BLaER1 treated with 17β-estradiol and CSF1 and Interleukin-3, amounts not matched to agents 10 nM and 100 nM (cell line): ENCODE data around the gene MYO1A.

Source experiments
- H3K27ac ChIP-seq, 11 experiments: shearing (Covaris generic); formaldehyde crosslinking; 2 replicates each; pipeline ENCODE4 v1.8.1; 2022
- H3K27me3 ChIP-seq, 11 experiments: shearing (Covaris generic); formaldehyde crosslinking; 2 replicates each; pipeline ENCODE4 v1.8.1; 2022
- H3K36me3 ChIP-seq, 11 experiments: shearing (Covaris generic); formaldehyde crosslinking; 2 replicates each; pipeline ENCODE4 v1.8.1; 2022
- H3K4me1 ChIP-seq, 10 experiments: shearing (Covaris generic); formaldehyde crosslinking; 2 replicates each; pipeline ENCODE4 v1.8.1; 2022
- H3K4me2 ChIP-seq, 11 experiments: shearing (Covaris generic); formaldehyde crosslinking; 2 replicates each; pipeline ENCODE4 v1.8.1; 2022
- H3K4me3 ChIP-seq, 10 experiments: shearing (Covaris generic); formaldehyde crosslinking; 2 replicates each; pipeline ENCODE4 v1.8.1; 2022
- H3K9ac ChIP-seq, 11 experiments: shearing (Covaris generic); formaldehyde crosslinking; 2 replicates each; pipeline ENCODE4 v1.8.1; 2022
- H3K9me3 ChIP-seq, 11 experiments: shearing (Covaris generic); formaldehyde crosslinking; replicated peaks in 1 of 11; 2 replicates each; pipeline ENCODE4 v1.8.1; 2022
- H4K20me1 ChIP-seq, 11 experiments: shearing (Covaris generic); formaldehyde crosslinking; 2 replicates each; pipeline ENCODE4 v1.8.1; 2022
- Cebpa-rat ChIP-seq, 11 experiments: shearing (Covaris generic); IDR thresholded peaks; 2 replicates each; pipeline ENCODE4 v1.8.1; 2022

The MYO1A gene

GRCh38 chr12:57094208-57095160 lies 44.6 kb upstream of the MYO1A start:
- H3K27ac ChIP-seq, result peak overlapping the region; percentile 35 to 80 (median 62); a peak in 20 of 22 replicates
- peak overlapping the region; percentile 46 to 75 (median 61); a peak in 19 of 22 replicates for H3K9ac ChIP-seq
- H3K4me1 ChIP-seq, result peaks cover 79 to 92% (median 88%) of the 10 kb centered on the region in 10 experiments
- peaks cover 81 to 89% (median 86%) of the 10 kb centered on the region in 11 experiments for H3K36me3 ChIP-seq
- no peak for TF ChIP-seq Cebpa-rat (IDR thresholded peaks at IDR 0.05)
- peak overlapping the region; percentile 57 to 99 (median 88); a peak in 21 of 22 replicates for H3K4me2 ChIP-seq
- peak overlapping the region in 5 of 10 experiments; percentile 5 to 60 (median 25); a peak in 5 of 20 replicates for H3K4me3 ChIP-seq
- no peaks in the 10 kb centered on the region for H3K9me3 ChIP-seq
- peaks cover 43 to 99% (median 94%) of the 10 kb centered on the region in 11 experiments for H4K20me1 ChIP-seq
- H3K27me3 ChIP-seq, result no peaks in the 10 kb centered on the region

- H4K20me1 ChIP-seq, result peaks cover 43 to 90% (median 85%) of the 10 kb centered on the region in 11 experiments
- peak overlapping the region in 9 of 11 experiments; percentile 46 to 76 (median 66); a peak in 16 of 22 replicates for H3K9ac ChIP-seq
- peak overlapping the region; percentile 75 to 99 (median 89) for H3K4me2 ChIP-seq
- no peak for TF ChIP-seq Cebpa-rat (IDR thresholded peaks at IDR 0.05)
- peak overlapping the region in 10 of 11 experiments; percentile 48 to 80 (median 71); a peak in 19 of 22 replicates for H3K27ac ChIP-seq
- peak overlapping the region in 9 of 10 experiments; percentile 8 to 60 (median 38); a peak in 14 of 20 replicates for H3K4me3 ChIP-seq
- H3K36me3 ChIP-seq, result peaks cover 73 to 80% (median 77%) of the 10 kb centered on the region in 11 experiments
- no peaks in the 10 kb centered on the region for H3K27me3 ChIP-seq
- no peaks in the 10 kb centered on the region for H3K9me3 ChIP-seq
- peaks cover 70 to 84% (median 79%) of the 10 kb centered on the region in 10 experiments for H3K4me1 ChIP-seq
Measured at GRCh38 chr12:57093415-57094207, 43.7 kb upstream of the MYO1A start.

GRCh38 chr12:57092876-57093414 lies 43.0 kb upstream of the MYO1A start:
- Histone ChIP-seq H3K9ac (peak overlapping the region; percentile 38 to 98 (median 91); a peak in 21 of 22 replicates), H3K4me3 (peak overlapping the region in 6 of 10 experiments; percentile 38 to 98 (median 60); a peak in 8 of 20 replicates), H3K9me3 (no peaks in the 10 kb centered on the region), H4K20me1 (peaks cover 43 to 83% (median 78%) of the 10 kb centered on the region in 11 experiments), H3K4me2 (peak overlapping the region; percentile 81 to 100 (median 93)), H3K36me3 (peaks cover 66 to 74% (median 70%) of the 10 kb centered on the region in 11 experiments), H3K27me3 (no peaks in the 10 kb centered on the region), H3K4me1 (peaks cover 68 to 81% (median 75%) of the 10 kb centered on the region in 10 experiments), H3K27ac (peak overlapping the region in 8 of 11 experiments; percentile 33 to 94 (median 74); a peak in 14 of 22 replicates)
- TF ChIP-seq Cebpa-rat (IDR thresholded peaks at IDR 0.05), result no peak

- Histone ChIP-seq H3K36me3 (peaks cover 61 to 69% (median 66%) of the 10 kb centered on the region in 11 experiments), H3K9ac (peak overlapping the region; percentile 16 to 98 (median 91); a peak in 19 of 22 replicates), H3K27me3 (no peaks in the 10 kb centered on the region), H4K20me1 (peaks cover 43 to 79% (median 74%) of the 10 kb centered on the region in 11 experiments), H3K9me3 (no peaks in the 10 kb centered on the region), H3K4me3 (peak overlapping the region in 3 of 10 experiments; percentile 71 to 98 (median 90); a peak in 6 of 20 replicates), H3K4me1 (peaks cover 64 to 77% (median 71%) of the 10 kb centered on the region in 10 experiments), H3K4me2 (peak overlapping the region; percentile 0 to 100 (median 93); a peak in 21 of 22 replicates), H3K27ac (peak overlapping the region in 7 of 11 experiments; percentile 2 to 94 (median 33); a peak in 10 of 22 replicates)
- no peak for TF ChIP-seq Cebpa-rat (IDR thresholded peaks at IDR 0.05)
Measured at GRCh38 chr12:57092529-57092862, 42.6 kb upstream of the MYO1A start.

- H3K36me3 ChIP-seq, result peaks cover 55 to 63% (median 60%) of the 10 kb centered on the region in 11 experiments
- H3K27ac ChIP-seq, result peak overlapping the region in 7 of 11 experiments; percentile 2 to 95 (median 91); a peak in 9 of 22 replicates
- H3K9me3 ChIP-seq, result no peaks in the 10 kb centered on the region
- peak overlapping the region; percentile 77 to 98 (median 94); a peak in 20 of 22 replicates for H3K9ac ChIP-seq
- peak overlapping the region; percentile 60 to 100 (median 97) for H3K4me2 ChIP-seq
- H3K4me3 ChIP-seq, result peak overlapping the region in 8 of 10 experiments; percentile 71 to 98 (median 90); a peak in 11 of 20 replicates
- H3K27me3 ChIP-seq, result no peaks in the 10 kb centered on the region
- peaks cover 43 to 73% (median 68%) of the 10 kb centered on the region in 11 experiments for H4K20me1 ChIP-seq
- peaks cover 58 to 71% (median 65%) of the 10 kb centered on the region in 10 experiments for H3K4me1 ChIP-seq
- no peak for TF ChIP-seq Cebpa-rat (IDR thresholded peaks at IDR 0.05)
Measured at GRCh38 chr12:57091638-57092528, 42.0 kb upstream of the MYO1A start.

- Histone ChIP-seq H3K4me3 (peak overlapping the region; percentile 71 to 98 (median 90); a peak in 19 of 20 replicates), H3K9ac (peak overlapping the region; percentile 77 to 98 (median 94)), H3K9me3 (no peaks in the 10 kb centered on the region), H3K4me2 (peak overlapping the region; percentile 60 to 100 (median 97)), H3K4me1 (peaks cover 56 to 66% (median 61%) of the 10 kb centered on the region in 10 experiments), H3K27me3 (no peaks in the 10 kb centered on the region), H3K36me3 (peaks cover 47 to 55% (median 52%) of the 10 kb centered on the region in 11 experiments), H4K20me1 (peaks cover 43 to 65% (median 60%) of the 10 kb centered on the region in 11 experiments), H3K27ac (peak overlapping the region in 10 of 11 experiments; percentile 74 to 96 (median 92); a peak in 19 of 22 replicates)
- no peak for TF ChIP-seq Cebpa-rat (IDR thresholded peaks at IDR 0.05)
Measured at GRCh38 chr12:57090924-57091637, 41.2 kb upstream of the MYO1A start.

GRCh38 chr12:57090490-57090889 lies 40.6 kb upstream of the MYO1A start:
- H3K27me3 ChIP-seq, result no peaks in the 10 kb centered on the region
- peak overlapping the region; percentile 60 to 100 (median 97) for H3K4me2 ChIP-seq
- peaks cover 41 to 49% (median 46%) of the 10 kb centered on the region in 11 experiments for H3K36me3 ChIP-seq
- H3K4me3 ChIP-seq, result peak overlapping the region; percentile 71 to 98 (median 90)
- TF ChIP-seq Cebpa-rat (IDR thresholded peaks at IDR 0.05), result no peak
- peaks cover 43 to 59% (median 54%) of the 10 kb centered on the region in 11 experiments for H4K20me1 ChIP-seq
- H3K27ac ChIP-seq, result peak overlapping the region; percentile 58 to 96 (median 91); a peak in 21 of 22 replicates
- peak overlapping the region; percentile 77 to 98 (median 94) for H3K9ac ChIP-seq
- H3K4me1 ChIP-seq, result peaks cover 60 to 66% (median 64%) of the 10 kb centered on the region in 10 experiments
- H3K9me3 ChIP-seq, result no peaks in the 10 kb centered on the region
